AG10803 (cell line): ENCODE measurements around the gene KLB.
A peak's percentile ranks its signal among the peaks of the same experiment; 100 is the strongest.
"Not testable (repeated sequence)": the region's sequence is repeated elsewhere in the genome, so short reads cannot be mapped to it uniquely, and the experiment has no call there.

ENCODE experiments used
- DNase-seq: peaks from one replicate; pipeline ENCODE4 v3.0.0; 2010; ENCODE audit warnings: low read depth
- H3K4me3 ChIP-seq: 2 replicates; pipeline ENCODE4 v1.5.1; 2011; ENCODE audit warnings: mild to moderate bottlenecking, low read length, control low read depth
- CTCF ChIP-seq: conservative IDR thresholded peaks from 2 replicates; pipeline ENCODE4 v1.5.1; 2011; ENCODE audit warnings: mild to moderate bottlenecking, low read length, control low read depth, inconsistent platforms

Gene KLB

DNA sequence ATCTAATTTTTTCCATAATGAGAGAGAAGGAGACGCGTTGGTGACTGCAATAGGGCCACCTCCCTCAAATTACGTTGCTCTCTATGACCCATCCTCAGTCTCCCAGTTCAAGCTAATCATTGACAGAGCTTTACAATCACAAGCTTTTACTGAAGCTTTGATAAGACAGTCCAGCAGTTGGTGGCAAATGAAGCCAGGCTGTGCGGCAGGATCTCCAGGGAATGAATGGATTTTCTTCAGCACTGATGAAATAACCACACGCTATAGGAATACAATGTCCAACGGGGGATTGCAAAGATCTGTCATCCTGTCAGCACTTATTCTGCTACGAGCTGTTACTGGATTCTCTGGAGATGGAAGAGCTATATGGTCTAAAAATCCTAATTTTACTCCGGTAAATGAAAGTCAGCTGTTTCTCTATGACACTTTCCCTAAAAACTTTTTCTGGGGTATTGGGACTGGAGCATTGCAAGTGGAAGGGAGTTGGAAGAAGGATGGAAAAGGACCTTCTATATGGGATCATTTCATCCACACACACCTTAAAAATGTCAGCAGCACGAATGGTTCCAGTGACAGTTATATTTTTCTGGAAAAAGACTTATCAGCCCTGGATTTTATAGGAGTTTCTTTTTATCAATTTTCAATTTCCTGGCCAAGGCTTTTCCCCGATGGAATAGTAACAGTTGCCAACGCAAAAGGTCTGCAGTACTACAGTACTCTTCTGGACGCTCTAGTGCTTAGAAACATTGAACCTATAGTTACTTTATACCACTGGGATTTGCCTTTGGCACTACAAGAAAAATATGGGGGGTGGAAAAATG, at the start of gene KLB:
Gene KLB (plus strand): TSS at position 168 of the 821 bp plus-strand sequence. CDS start 20 bp downstream, at position 188.
- no peak for TF ChIP-seq CTCF
- DNase-seq: peak; percentile 2
- no peak within 1 kb of the TSS for H3K4me3 ChIP-seq

- H3K4me3 ChIP-seq: no peak overlapping the region
- TF ChIP-seq CTCF: no peak
Observed at GRCh38 chr4:39357002-39357401, 49.7 kb upstream of the KLB start.

DNA sequence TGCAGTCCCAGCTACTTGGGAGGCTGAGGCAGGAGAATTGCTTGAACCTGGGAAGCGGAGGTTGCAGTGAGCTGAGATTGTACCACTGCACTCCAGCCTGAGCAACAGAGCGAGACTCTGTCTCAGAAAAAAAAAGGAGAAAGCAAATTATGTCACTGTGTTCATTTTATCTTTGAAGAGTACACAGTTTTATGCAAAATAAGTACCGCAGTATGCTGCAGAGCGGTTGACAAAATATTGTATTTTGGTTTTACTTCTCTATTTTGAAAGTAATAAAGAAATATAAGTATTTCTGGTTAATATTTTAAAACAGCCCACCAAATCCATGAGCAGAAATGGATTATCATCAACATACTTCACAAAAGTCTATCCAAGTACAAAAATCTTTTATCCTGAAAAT, 46.1 kb upstream of the KLB start:
- DNase-seq, H3K4me3 ChIP-seq: not testable (repeated sequence)

More at GRCh38 chr4:39357002-39357401, 49.7 kb upstream of the KLB start:
- no peak for DNase-seq

DNA sequence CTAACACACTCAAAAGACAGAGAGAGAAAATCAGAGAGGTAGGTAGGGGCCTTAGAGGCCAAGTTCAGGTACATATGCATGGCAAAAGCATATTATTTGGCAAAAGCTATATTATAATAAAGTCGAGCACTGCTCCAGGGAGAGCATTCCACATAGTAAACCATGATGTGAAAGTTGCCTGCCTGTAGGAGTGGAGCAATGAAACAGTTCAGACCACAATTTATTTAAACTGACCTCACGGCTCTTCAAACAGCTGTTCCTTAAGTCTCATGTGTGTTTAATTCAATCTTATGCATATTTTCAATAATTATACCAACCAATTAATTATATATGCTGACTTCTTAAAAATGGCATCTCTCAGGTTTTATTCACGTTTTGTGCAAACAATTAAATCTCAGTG, 43.9 kb upstream of the KLB start:
- no peak overlapping the region for H3K4me3 ChIP-seq
- no peak for DNase-seq
- no peak for TF ChIP-seq CTCF

DNA sequence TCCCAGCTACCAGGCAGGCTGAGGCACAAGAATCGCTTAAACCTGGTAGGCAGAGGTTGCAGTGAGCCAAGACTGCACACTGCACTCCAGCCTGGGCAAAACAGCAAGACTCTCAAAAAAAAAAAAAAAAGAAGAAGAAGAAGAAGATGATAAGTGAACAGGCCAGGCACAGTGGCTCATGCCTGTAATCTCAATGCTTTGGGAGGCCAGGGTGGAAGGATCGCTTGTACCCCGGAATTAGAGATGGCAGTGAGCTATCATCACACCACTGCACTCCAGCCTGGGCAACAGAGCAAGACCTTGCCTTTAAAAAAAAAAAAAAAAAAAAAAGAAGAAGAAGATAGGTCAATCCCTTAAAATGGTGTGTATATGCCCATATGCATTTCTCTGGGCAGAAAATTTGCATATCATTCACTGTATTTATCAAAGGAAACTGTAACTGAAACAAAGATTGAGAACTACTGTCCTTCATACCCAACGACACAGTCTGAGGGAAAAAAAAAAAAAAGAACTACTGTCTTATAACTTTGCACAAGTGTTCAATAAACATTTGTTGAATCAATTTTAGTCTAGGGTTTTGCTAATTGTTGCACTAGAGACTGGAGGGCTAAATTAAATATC, 42.8 kb upstream of the KLB start:
- no peak overlapping the region for H3K4me3 ChIP-seq
- TF ChIP-seq CTCF: no peak
- no peak for DNase-seq

GRCh38 chr4:39365360-39365759, 41.4 kb upstream of the KLB start:
- TF ChIP-seq CTCF: no peak
- DNase-seq: no peak
- peak overlapping the region; percentile 88 for H3K4me3 ChIP-seq

DNA sequence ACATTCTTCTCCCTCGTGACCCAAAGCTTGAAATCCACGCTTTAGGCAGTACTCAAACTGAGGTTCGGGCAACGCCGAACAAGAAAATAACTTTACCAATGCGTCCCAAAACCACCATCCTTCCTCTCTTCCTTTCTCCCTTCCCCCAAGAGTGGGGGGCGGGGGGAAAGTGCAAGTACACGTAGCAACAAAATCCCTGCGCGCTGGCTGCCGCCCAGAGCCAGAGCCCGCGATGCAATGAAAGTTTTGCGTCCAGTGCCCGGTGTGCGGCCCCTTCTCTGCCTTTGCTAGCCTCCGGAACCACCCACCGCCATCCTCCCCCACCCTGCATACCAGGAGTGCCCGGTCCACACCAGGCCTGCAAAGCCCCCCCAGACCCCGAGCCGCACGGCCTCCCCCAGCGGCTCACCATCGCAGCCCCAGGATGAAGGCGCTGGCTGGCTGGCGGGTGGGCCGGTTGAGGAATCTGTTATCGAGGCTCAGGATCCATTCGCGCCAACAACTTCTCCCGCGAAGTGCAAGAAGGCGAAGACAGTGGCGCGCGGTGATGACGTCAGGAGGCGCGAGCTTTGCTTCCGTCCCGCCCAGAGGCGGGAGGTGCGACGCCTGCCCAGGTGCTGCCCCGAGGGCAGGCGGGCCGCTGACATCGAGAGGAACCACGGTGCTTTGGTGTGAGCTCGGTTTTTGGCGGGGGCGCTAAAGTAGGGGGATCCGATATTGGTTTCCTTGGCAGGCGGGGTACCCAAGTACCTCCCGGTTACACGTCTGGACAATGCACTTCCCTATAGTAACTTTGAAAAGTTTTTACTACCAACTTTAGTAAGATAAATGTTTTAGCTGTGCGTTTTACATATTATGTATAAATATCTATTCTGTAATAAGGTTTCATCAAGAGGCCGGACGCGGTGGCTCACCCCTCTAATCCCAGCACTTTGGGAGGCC, 40.6 kb upstream of the KLB start, which contains the start of gene RFC1:
Gene RFC1 (minus strand): TSS at position 533 of the 942 bp plus-strand sequence. CDS start 121 bp downstream, at position 412.
- peak within 1 kb of the TSS; percentile 88 for H3K4me3 ChIP-seq
- TF ChIP-seq CTCF: no peak
- peak; percentile 87 for DNase-seq
